GM19397 (cell line): Measurements from ENCODE around the gene ST14.
"Not testable (repeated sequence)": the region's sequence is repeated elsewhere in the genome, so short reads cannot be mapped to it uniquely, and the experiment has no call there.

Experiments
- ATAC-seq: cut with Tn5 transposase; IDR thresholded peaks from one replicate; pipeline ENCODE4 v1.9.1; 2021; ENCODE audit warnings: mild to moderate bottlenecking, moderate library complexity; ENCODE audit not compliant: unreplicated experiment

The ST14 gene

GRCh38 chr11:130187096-130187495, 27.5 kb downstream of the ST14 start:
- ATAC-seq: no peak

- ATAC-seq: no peak
Measured at GRCh38 chr11:130188047-130188446, 28.5 kb downstream of the ST14 start.

- no peak for ATAC-seq
Measured at GRCh38 chr11:130188585-130189347, 29.2 kb downstream of the ST14 start.

GRCh38 chr11:130189492-130190210, 30.1 kb downstream of the ST14 start:
- no peak for ATAC-seq

- ATAC-seq: no peak
Measured at GRCh38 chr11:130190371-130190881, 30.8 kb downstream of the ST14 start.

- ATAC-seq: no peak
Measured at GRCh38 chr11:130191896-130192295, 32.3 kb downstream of the ST14 start.

GRCh38 chr11:130192845-130193267, 33.3 kb downstream of the ST14 start:
- no peak for ATAC-seq

GRCh38 chr11:130193551-130193950, 34.0 kb downstream of the ST14 start:
- not testable (repeated sequence) for ATAC-seq

- no peak for ATAC-seq
Measured at GRCh38 chr11:130194241-130195023, 34.9 kb downstream of the ST14 start.

- ATAC-seq: no peak
Measured at GRCh38 chr11:130197386-130198035, 37.9 kb downstream of the ST14 start.

GRCh38 chr11:130198292-130198691, 38.7 kb downstream of the ST14 start:
- ATAC-seq: no peak

- no peak for ATAC-seq
Measured at GRCh38 chr11:130198964-130199363, 39.4 kb downstream of the ST14 start.

GRCh38 chr11:130199792-130200191, 40.2 kb downstream of the ST14 start:
- no peak for ATAC-seq

- ATAC-seq: no peak
Measured at GRCh38 chr11:130201026-130201425, 41.4 kb downstream of the ST14 start.

GRCh38 chr11:130202009-130202817, 42.6 kb downstream of the ST14 start:
- ATAC-seq: no peak

GRCh38 chr11:130202818-130203689, 43.5 kb downstream of the ST14 start:
- no peak for ATAC-seq

GRCh38 chr11:130203766-130204702, 44.5 kb downstream of the ST14 start:
- no peak for ATAC-seq

GRCh38 chr11:130204703-130205095, 45.1 kb downstream of the ST14 start:
- no peak for ATAC-seq
